B cell (primary cell): ENCODE measurements around the gene TRIAP1. TPM values are rescaled to one million over a fixed set of nuclear protein-coding genes. Genes with fewer than 3 reads are reported as not detected.

Experiments
- ATAC-seq: fragments of 200-7000 bp; cut with Tn5 transposase; one replicate; pipeline ENCODE4 v1.10.0; 2021; ENCODE audit warnings: low read depth, mild to moderate bottlenecking, moderate number of reproducible peaks, moderate library complexity
- CTCF ChIA-PET: fragments of 350-600 bp; sonication (Branson Sonifier 250); formaldehyde crosslinking; loops from one replicate; lab custom pipeline; 2021; ENCODE audit warnings: antibody characterized with exemption, inconsistent platforms; lab: Charles Lee
- POLR2A ChIA-PET: fragments of 350-600 bp; sonication (Branson Sonifier 250); formaldehyde crosslinking; loops from one replicate; lab custom pipeline; 2021; ENCODE audit warnings: antibody characterized with exemption; lab: Charles Lee
- DNase-seq: peaks from one replicate; pipeline ENCODE4 v3.0.0; 2013
- H2AFZ ChIP-seq: 2 replicates; pipeline ENCODE4 v1.6.1; 2012; ENCODE audit warnings: mild to moderate bottlenecking, low read depth, low read length; ENCODE audit not compliant: insufficient read depth, poor library complexity, severe bottlenecking
- H3K27ac ChIP-seq, 2 donors: 1 replicate in 1 of 2; 2 replicates in 1 of 2; pipeline ENCODE4 v1.5.1; 2012 to 2013; ENCODE audit warnings: low read length in 2 of 2, mild to moderate bottlenecking in 2 of 2, moderate library complexity in 1 of 2
- H3K27me3 ChIP-seq, 4 experiments: fragments of 200-600 bp in 1 of 4; sonication (generic) in 1 of 4; replicated peaks in 1 of 4; 1 replicate in 2 of 4; 2 replicates in 2 of 4; pipeline versions ENCODE4 v1.6.1 to v1.7.0; 2013 to 2016; ENCODE audit warnings: low read length in 3 of 4, mild to moderate bottlenecking in 2 of 4, mixed read lengths in 1 of 4, moderate library complexity in 1 of 4; ENCODE audit not compliant: insufficient read depth in 4 of 4, control insufficient read depth in 3 of 4; ENCODE audit errors: control extremely low read depth in 1 of 4
- H3K36me3 ChIP-seq, 2 experiments: replicated peaks in 1 of 2; 1 replicate in 1 of 2; 2 replicates in 1 of 2; pipeline versions ENCODE4 v1.6.1 to v1.7.1; 2013; ENCODE audit warnings: low read length in 1 of 2; ENCODE audit not compliant: insufficient read depth in 2 of 2, control insufficient read depth in 1 of 2; ENCODE audit errors: control extremely low read depth in 1 of 2, extremely low read depth in 1 of 2
- H3K4me1 ChIP-seq, 2 donors: fragments of 200-600 bp in 1 of 2; sonication (generic) in 1 of 2; 1 replicate in 1 of 2; 2 replicates in 1 of 2; pipeline versions ENCODE4 v1.5.1 to v1.6.1; 2013 to 2017; ENCODE audit warnings: low read length in 2 of 2; ENCODE audit not compliant: control insufficient read depth in 2 of 2, insufficient read depth in 2 of 2
- H3K4me2 ChIP-seq: replicated peaks from 2 replicates; pipeline ENCODE3; 2012; ENCODE audit warnings: mild to moderate bottlenecking, low read depth, low read length; ENCODE audit not compliant: poor library complexity, severe bottlenecking
- H3K4me3 ChIP-seq, 5 experiments: fragments of 200-600 bp in 1 of 5; sonication (generic) in 1 of 5; 1 replicate in 3 of 5; 2 replicates in 2 of 5; pipeline versions ENCODE4 v1.5.1 to v1.7.0; 2011 to 2016; ENCODE audit warnings: low read length in 4 of 5, mild to moderate bottlenecking in 4 of 5, low read depth in 2 of 5, control low read depth in 1 of 5, moderate library complexity in 1 of 5; ENCODE audit not compliant: insufficient read depth in 1 of 5; ENCODE audit errors: control extremely low read depth in 1 of 5, extremely low read depth in 1 of 5
- H3K79me2 ChIP-seq: fragments of 200-600 bp; sonication (generic); one replicate; pipeline ENCODE4 v1.6.0; 2016; ENCODE audit warnings: low read length; ENCODE audit not compliant: control insufficient read depth, insufficient read depth
- H3K9ac ChIP-seq: fragments of 200-600 bp; sonication (generic); 2 replicates; pipeline ENCODE4 v1.6.1; 2017; ENCODE audit warnings: mild to moderate bottlenecking, low read length, moderate library complexity
- H3K9me3 ChIP-seq, 3 donors: one replicate each; pipeline versions ENCODE4 v1.6.1 to v1.7.1; 2013; ENCODE audit warnings: low read length in 2 of 3; ENCODE audit not compliant: control insufficient read depth in 2 of 3, insufficient read depth in 1 of 3; ENCODE audit errors: control extremely low read depth in 1 of 3
- H4K20me1 ChIP-seq: 2 replicates; pipeline ENCODE4 v1.6.0; 2012; ENCODE audit warnings: mild to moderate bottlenecking, low read length; ENCODE audit not compliant: insufficient read depth, control insufficient read depth, poor library complexity, severe bottlenecking
- H3K27ac Mint-ChIP-seq: one replicate; pipeline ENCODE4 v1.8.0; 2021; ENCODE audit warnings: mixed read lengths
- H3K27me3 Mint-ChIP-seq: one replicate; pipeline ENCODE4 v1.8.0; 2021; ENCODE audit warnings: mixed read lengths
- H3K4me1 Mint-ChIP-seq: one replicate; pipeline ENCODE4 v1.8.0; 2021; ENCODE audit warnings: mixed read lengths
- H3K4me3 Mint-ChIP-seq: one replicate; pipeline ENCODE4 v1.8.0; 2021; ENCODE audit warnings: mixed read lengths
- H3K9me3 Mint-ChIP-seq: one replicate; pipeline ENCODE4 v1.8.0; 2022; ENCODE audit warnings: mixed read lengths; ENCODE audit not compliant: insufficient read depth
- CTCF ChIP-seq: fragments of 200-600 bp; IDR thresholded peaks from one replicate; pipeline ENCODE4 v1.8.0; 2022; ENCODE audit warnings: antibody characterized with exemption, mild to moderate bottlenecking
- EZH2 ChIP-seq: IDR thresholded peaks from 2 replicates; pipeline ENCODE4 v1.6.1; 2012; ENCODE audit warnings: borderline replicate concordance, low read depth, mild to moderate bottlenecking, moderate library complexity, low read length; ENCODE audit not compliant: insufficient read depth, poor library complexity, severe bottlenecking
- WGBS: methylation state at CpG from one replicate; pipeline ENCODE4 v1.1.5; 2013; ENCODE audit warnings: missing lambda C conversion rate; ENCODE audit not compliant: insufficient coverage; 5-methylcytosine and 5-hydroxymethylcytosine counted together
- intact Hi-C: fragments of 100-400 bp; cut with micrococcal nuclease; formaldehyde crosslinking; loops from one replicate; pipeline ENCODE4 v1.10.0; 2022
- polyA plus RNA-seq: library from polyadenylated mRNA; depleted of rRNA; stranded (reverse); fragments of >200 nt; gene quantifications from 2 replicates; pipeline ENCODE4 v1.2.3, GENCODE V29; 2012
- total RNA-seq, 2 donors: library from RNA; stranded (reverse); fragments of 120-200 nt in 1 of 2; gene quantifications; 1 replicate in 1 of 2; 2 replicates in 1 of 2; pipeline versions ENCODE4 v1.2.3 to v1.2.4, GENCODE V29; 2013 to 2022

Gene TRIAP1
- total and polyA plus RNA-seq, 2 donors (not counting 1 experiment from before 2014, with no cell fraction given), result 13.8 to 19.6 TPM

GRCh38 chr12:120394483-120395367, 51.5 kb downstream of the TRIAP1 start:
- no peaks in the 10 kb centered on the region for H3K79me2 ChIP-seq
- 28% methylated on average over 17 of the region's 18 CpGs for WGBS
- DNase-seq (no peak), ATAC-seq (no peak)
- intact Hi-C loops, result no loop called here
- Mint-ChIP-seq H3K27me3 (peaks cover 32% of the 10 kb centered on the region), H3K4me3 (no peak overlapping the region), H3K9me3 (peaks cover 2% of the 10 kb centered on the region), H3K4me1 (no peaks in the 10 kb centered on the region), H3K27ac (no peak overlapping the region)
- H3K9ac ChIP-seq, result no peak overlapping the region
- H3K9me3 ChIP-seq, result peaks cover 0 to 2% (median 0%) of the 10 kb centered on the region in 3 donors
- H3K4me1 ChIP-seq, result no peaks in the 10 kb centered on the region
- no peak for TF ChIP-seq EZH2
- TF ChIP-seq CTCF, result no peak
- no peak overlapping the region for H3K4me3 ChIP-seq
- peaks cover 0 to 17% (median 0%) of the 10 kb centered on the region in 4 experiments for H3K27me3 ChIP-seq
- H2AFZ ChIP-seq, result peak overlapping the region; percentile 49
- no peaks in the 10 kb centered on the region for H4K20me1 ChIP-seq
- H3K36me3 ChIP-seq, result no peaks in the 10 kb centered on the region
- POLR2A ChIA-PET, result no interaction called here
- H3K27ac ChIP-seq, result no peak overlapping the region
- CTCF ChIA-PET, result no interaction called here
- H3K4me2 ChIP-seq, result no peak overlapping the region

Other genes with a start within 250 kb of the TRIAP1 start
- 1,817 and 1,873 TPM in 2 replicates for gene RPLP0, start 245.3 kb downstream of the TRIAP1 start, total RNA-seq
- gene RPLP0, start 245.3 kb downstream of the TRIAP1 start, polyA plus RNA-seq, result 4,783 and 7,975 TPM in 2 replicates
- 2.0 and 2.8 TPM in 2 replicates for gene PXN, start 180.7 kb downstream of the TRIAP1 start, total RNA-seq
- gene PXN, start 180.7 kb downstream of the TRIAP1 start, polyA plus RNA-seq, result 3.1 and 5.4 TPM in 2 replicates
- 12,344 and 13,004 TPM in 2 replicates for gene RNU4-2, start 154.5 kb downstream of the TRIAP1 start, total RNA-seq
- not detected in 2 replicates for gene RNU4-2, start 154.5 kb downstream of the TRIAP1 start, polyA plus RNA-seq
- gene RNU4-1, start 153.1 kb downstream of the TRIAP1 start, total RNA-seq, result 3,269 and 3,426 TPM in 2 replicates
- gene RNU4-1, start 153.1 kb downstream of the TRIAP1 start, polyA plus RNA-seq, result not detected in 2 replicates
- 2.5 and 4.8 TPM in 2 replicates for gene SIRT4, start 144.1 kb downstream of the TRIAP1 start, total RNA-seq
- gene SIRT4, start 144.1 kb downstream of the TRIAP1 start, polyA plus RNA-seq, result 1.3 and 1.5 TPM in 2 replicates
- gene PLA2G1B, start 118.6 kb downstream of the TRIAP1 start, total RNA-seq, result not detected in 2 replicates
- not detected in 2 replicates for gene PLA2G1B, start 118.6 kb downstream of the TRIAP1 start, polyA plus RNA-seq
- not detected in 2 replicates for gene MSI1, start 77.2 kb downstream of the TRIAP1 start, total RNA-seq
- gene MSI1, start 77.2 kb downstream of the TRIAP1 start, polyA plus RNA-seq, result not detected in 2 replicates
- 132 and 137 TPM in 2 replicates for gene COX6A1, start 8.3 kb downstream of the TRIAP1 start, total RNA-seq
- 366 and 484 TPM in 2 replicates for gene COX6A1, start 8.3 kb downstream of the TRIAP1 start, polyA plus RNA-seq
- gene GATC, start 60 bp upstream of the TRIAP1 start, total RNA-seq, result 26.0 and 26.4 TPM in 2 replicates
- 13.8 and 15.0 TPM in 2 replicates for gene GATC, start 60 bp upstream of the TRIAP1 start, polyA plus RNA-seq
- gene SRSF9, start 23.4 kb upstream of the TRIAP1 start, total RNA-seq, result 151 and 157 TPM in 2 replicates
- gene SRSF9, start 23.4 kb upstream of the TRIAP1 start, polyA plus RNA-seq, result 96.3 and 188 TPM in 2 replicates
- gene DYNLL1, start 49.7 kb upstream of the TRIAP1 start, total RNA-seq, result 132 and 138 TPM in 2 replicates
- 74.3 and 116 TPM in 2 replicates for gene DYNLL1, start 49.7 kb upstream of the TRIAP1 start, polyA plus RNA-seq
- 22.1 and 25.4 TPM in 2 replicates for gene COQ5, start 82.8 kb upstream of the TRIAP1 start, total RNA-seq
- gene COQ5, start 82.8 kb upstream of the TRIAP1 start, polyA plus RNA-seq, result 9.8 and 14.2 TPM in 2 replicates
- 227 and 236 TPM in 2 replicates for gene RNF10, start 88.0 kb upstream of the TRIAP1 start, total RNA-seq
- gene RNF10, start 88.0 kb upstream of the TRIAP1 start, polyA plus RNA-seq, result 163 and 250 TPM in 2 replicates
- gene POP5, start 135.0 kb upstream of the TRIAP1 start, total RNA-seq, result 60.6 and 61.4 TPM in 2 replicates
- 98.0 and 107 TPM in 2 replicates for gene POP5, start 135.0 kb upstream of the TRIAP1 start, polyA plus RNA-seq
- not detected in 2 replicates for gene CABP1, start 194.2 kb upstream of the TRIAP1 start, total RNA-seq
- gene CABP1, start 194.2 kb upstream of the TRIAP1 start, polyA plus RNA-seq, result not detected in 2 replicates
- 39.8 and 52.6 TPM in 2 replicates for gene MLEC, start 240.8 kb upstream of the TRIAP1 start, total RNA-seq
- 3.4 and 5.5 TPM in 2 replicates for gene MLEC, start 240.8 kb upstream of the TRIAP1 start, polyA plus RNA-seq